DND-41 (cell line): ENCODE data around the gene ZNF594.
"Not testable (repeated sequence)": the region's sequence is repeated elsewhere in the genome, so short reads cannot be mapped to it uniquely, and the experiment has no call there.

Experiments used
- ATAC-seq: fragments of 200-7000 bp; cut with Tn5 transposase; 3 replicates; pipeline ENCODE4 v1.9.1; 2021; ENCODE audit warnings: low read depth; ENCODE audit not compliant: insufficient read depth
- DNase-seq: peaks from one replicate; pipeline ENCODE4 v3.0.0-alpha.2; 2020
- H2AFZ ChIP-seq: 2 replicates; pipeline ENCODE4 v1.6.0; 2012; ENCODE audit warnings: low read depth, low read length
- H3K27ac ChIP-seq: 2 replicates; pipeline ENCODE4 v1.5.1; 2012; ENCODE audit warnings: low read length, inconsistent platforms
- H3K27me3 ChIP-seq: fragments of 200-600 bp; sonication (generic); 2 replicates; pipeline ENCODE4 v1.6.0; 2012; ENCODE audit warnings: low read length, mild to moderate bottlenecking, inconsistent platforms; ENCODE audit not compliant: insufficient read depth, poor library complexity
- H3K36me3 ChIP-seq: 2 replicates; pipeline ENCODE4 v1.5.1; 2012; ENCODE audit warnings: low read length, inconsistent platforms; ENCODE audit not compliant: insufficient read depth
- H3K4me1 ChIP-seq: 2 replicates; pipeline ENCODE4 v1.5.1; 2012; ENCODE audit warnings: mild to moderate bottlenecking, low read length; ENCODE audit not compliant: insufficient read depth
- H3K4me2 ChIP-seq: 2 replicates; pipeline ENCODE4 v1.6.0; 2012; ENCODE audit warnings: mild to moderate bottlenecking, moderate library complexity, low read length, inconsistent platforms; ENCODE audit not compliant: insufficient read depth
- H3K4me3 ChIP-seq, 2 experiments: fragments of 200-600 bp in 1 of 2; shearing (Covaris generic) in 1 of 2; 2 replicates each; pipeline ENCODE4 v1.5.1; 2012 to 2016; ENCODE audit warnings: inconsistent platforms in 2 of 2, low read length in 2 of 2, mild to moderate bottlenecking in 2 of 2, low read depth in 1 of 2, moderate library complexity in 1 of 2
- H3K79me2 ChIP-seq: 2 replicates; pipeline ENCODE4 v1.6.0; 2012; ENCODE audit warnings: low read length, inconsistent platforms; ENCODE audit not compliant: insufficient read depth
- H3K9ac ChIP-seq: 2 replicates; pipeline ENCODE4 v1.6.0; 2012; ENCODE audit warnings: low read depth, mild to moderate bottlenecking, inconsistent platforms, low read length, moderate library complexity
- H3K9me3 ChIP-seq: 2 replicates; pipeline ENCODE4 v1.5.1; 2012; ENCODE audit warnings: low read length, moderate library complexity, mild to moderate bottlenecking, inconsistent platforms; ENCODE audit not compliant: insufficient read depth, severe bottlenecking
- H4K20me1 ChIP-seq: 2 replicates; pipeline ENCODE4 v1.6.0; 2012; ENCODE audit warnings: low read length; ENCODE audit not compliant: insufficient read depth
- EZH2 ChIP-seq: IDR thresholded peaks from 3 replicates; pipeline ENCODE4 v1.6.1; 2012; ENCODE audit warnings: borderline replicate concordance, low read depth, mild to moderate bottlenecking, moderate library complexity, low read length, inconsistent platforms; ENCODE audit not compliant: severe bottlenecking
- TF ChIP-seq, protein P1 (sequence below): IDR thresholded peaks from 2 replicates; pipeline ENCODE4 v1.5.1; 2012; ENCODE audit warnings: borderline replicate concordance, low read length, moderate library complexity, mild to moderate bottlenecking; ENCODE audit not compliant: poor library complexity, severe bottlenecking; ENCODE audit errors: extremely low read depth

ZNF594 gene

DNA sequence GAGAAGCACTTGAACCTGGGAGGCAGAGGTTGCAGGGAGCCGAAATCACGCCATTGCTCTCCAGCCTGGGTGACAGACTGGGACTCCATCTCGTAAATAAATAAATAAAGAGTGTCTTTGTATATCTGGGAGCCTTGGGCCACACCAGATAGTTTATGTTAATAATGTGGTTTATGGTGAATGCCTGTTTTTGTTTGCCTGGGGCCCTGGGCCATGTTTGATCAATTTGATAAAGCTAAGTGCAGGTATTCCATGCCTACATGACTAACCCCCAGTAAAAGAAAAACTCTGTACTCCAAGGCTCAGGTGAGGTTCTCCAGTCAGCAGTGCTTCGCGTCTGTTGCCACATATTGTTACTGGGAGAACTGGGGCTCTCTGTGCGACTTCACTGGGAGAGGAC is 27.9 kb upstream of the ZNF594 start:
- ATAC-seq: no peak
- Histone ChIP-seq H4K20me1 (no peaks in the 10 kb centered on the region), H3K27ac (no peak overlapping the region), H3K36me3 (peaks cover 14% of the 10 kb centered on the region), H3K9me3 (no peaks in the 10 kb centered on the region), H2AFZ (no peak overlapping the region), H3K4me2 (no peak overlapping the region), H3K9ac (no peak overlapping the region), H3K27me3 (no peaks in the 10 kb centered on the region), H3K79me2 (no peaks in the 10 kb centered on the region), H3K4me1 (no peaks in the 10 kb centered on the region), H3K4me3 (no peak overlapping the region)
- TF ChIP-seq, protein P1, sequence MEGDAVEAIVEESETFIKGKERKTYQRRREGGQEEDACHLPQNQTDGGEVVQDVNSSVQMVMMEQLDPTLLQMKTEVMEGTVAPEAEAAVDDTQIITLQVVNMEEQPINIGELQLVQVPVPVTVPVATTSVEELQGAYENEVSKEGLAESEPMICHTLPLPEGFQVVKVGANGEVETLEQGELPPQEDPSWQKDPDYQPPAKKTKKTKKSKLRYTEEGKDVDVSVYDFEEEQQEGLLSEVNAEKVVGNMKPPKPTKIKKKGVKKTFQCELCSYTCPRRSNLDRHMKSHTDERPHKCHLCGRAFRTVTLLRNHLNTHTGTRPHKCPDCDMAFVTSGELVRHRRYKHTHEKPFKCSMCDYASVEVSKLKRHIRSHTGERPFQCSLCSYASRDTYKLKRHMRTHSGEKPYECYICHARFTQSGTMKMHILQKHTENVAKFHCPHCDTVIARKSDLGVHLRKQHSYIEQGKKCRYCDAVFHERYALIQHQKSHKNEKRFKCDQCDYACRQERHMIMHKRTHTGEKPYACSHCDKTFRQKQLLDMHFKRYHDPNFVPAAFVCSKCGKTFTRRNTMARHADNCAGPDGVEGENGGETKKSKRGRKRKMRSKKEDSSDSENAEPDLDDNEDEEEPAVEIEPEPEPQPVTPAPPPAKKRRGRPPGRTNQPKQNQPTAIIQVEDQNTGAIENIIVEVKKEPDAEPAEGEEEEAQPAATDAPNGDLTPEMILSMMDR: no peak
- no peak for TF ChIP-seq EZH2
- no peak for DNase-seq

DNA sequence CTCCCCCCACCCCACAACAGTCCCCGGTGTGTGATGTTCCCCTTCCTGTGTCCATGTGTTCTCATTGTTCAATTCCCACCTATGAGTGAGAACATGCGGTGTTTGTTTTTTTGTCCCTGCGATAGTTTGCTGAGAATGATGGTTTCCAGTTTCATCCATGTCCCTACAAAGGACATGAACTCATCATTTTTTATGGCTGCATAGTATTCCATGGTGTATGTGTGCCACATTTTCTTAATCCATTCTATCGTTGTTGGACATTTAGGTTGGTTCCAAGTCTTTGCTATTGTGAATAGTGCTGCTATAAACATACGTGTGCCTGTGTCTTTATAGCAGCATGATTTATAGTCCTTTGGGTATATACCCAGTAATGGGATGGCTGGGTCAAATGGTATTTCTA is 25.9 kb upstream of the ZNF594 start:
- not testable (repeated sequence) for H4K20me1 ChIP-seq, H3K9ac ChIP-seq, H3K4me3 ChIP-seq, H2AFZ ChIP-seq, H3K4me2 ChIP-seq, H3K27me3 ChIP-seq, H3K9me3 ChIP-seq, H3K79me2 ChIP-seq, DNase-seq, H3K27ac ChIP-seq, H3K36me3 ChIP-seq, ATAC-seq, H3K4me1 ChIP-seq

DNA sequence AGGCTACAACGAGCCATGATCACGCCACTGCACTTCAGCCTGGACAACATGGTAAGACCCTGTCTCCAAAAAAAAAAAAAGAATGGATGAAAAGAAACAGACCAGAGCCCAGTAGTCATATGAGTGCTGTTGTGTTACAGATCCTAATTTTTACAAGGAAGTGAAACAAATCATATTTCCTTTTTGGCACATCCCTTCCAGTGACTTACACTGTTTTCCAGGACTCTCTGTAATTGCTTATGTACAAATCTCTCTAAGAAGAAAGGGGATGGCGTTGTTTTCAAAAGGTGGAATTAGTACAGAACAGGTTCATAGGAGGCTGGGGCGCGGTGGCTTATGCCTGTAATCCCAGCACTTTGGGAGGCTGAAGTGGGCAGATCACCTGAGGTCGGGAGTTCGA is 19.8 kb upstream of the ZNF594 start:
- no peaks in the 10 kb centered on the region for H3K27me3 ChIP-seq
- no peaks in the 10 kb centered on the region for H3K9me3 ChIP-seq
- H3K27ac ChIP-seq: no peak overlapping the region
- no peaks in the 10 kb centered on the region for H3K79me2 ChIP-seq
- H2AFZ ChIP-seq: no peak overlapping the region
- no peak overlapping the region for H3K4me2 ChIP-seq
- DNase-seq (no peak), ATAC-seq (no peak)
- H4K20me1 ChIP-seq: no peaks in the 10 kb centered on the region
- H3K4me3 ChIP-seq: no peak overlapping the region
- H3K9ac ChIP-seq: no peak overlapping the region
- H3K4me1 ChIP-seq: no peaks in the 10 kb centered on the region
- H3K36me3 ChIP-seq: peaks cover 18% of the 10 kb centered on the region
- TF ChIP-seq, protein P1: no peak
- TF ChIP-seq EZH2: no peak

DNA sequence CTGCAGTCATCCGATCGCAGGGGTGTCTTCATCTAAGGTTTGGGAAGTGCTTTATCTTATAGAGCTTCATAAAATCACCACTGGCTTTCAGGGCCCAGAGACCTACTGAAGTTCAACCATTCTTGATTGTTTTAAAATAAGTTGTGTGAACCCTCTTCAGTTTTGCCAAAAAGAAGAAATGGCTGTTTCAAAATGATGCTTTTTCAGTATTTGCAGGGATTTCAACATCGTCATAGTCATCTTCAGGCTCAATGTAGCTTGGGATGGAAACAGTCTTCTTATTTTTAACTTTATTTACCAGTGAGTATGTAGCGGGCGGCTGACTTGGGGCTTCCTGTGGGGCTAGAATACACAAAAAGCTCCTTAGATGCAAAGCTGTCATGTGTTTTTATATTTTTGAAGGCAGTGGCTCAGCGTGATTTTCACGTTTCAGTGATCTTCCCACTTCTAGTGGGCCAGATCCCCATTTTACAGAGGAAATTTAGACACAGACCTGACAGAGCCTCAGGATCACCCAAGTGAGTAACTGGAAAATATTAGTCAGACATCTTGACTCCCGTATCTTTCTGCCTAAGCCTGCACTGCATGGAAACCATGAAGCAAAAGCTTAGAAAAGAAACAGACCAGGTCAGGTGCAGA is 19.1 kb upstream of the ZNF594 start:
- no peak for ATAC-seq
- Histone ChIP-seq H3K9ac (no peak overlapping the region), H3K27ac (no peak overlapping the region), H3K27me3 (no peaks in the 10 kb centered on the region), H2AFZ (no peak overlapping the region), H3K4me1 (no peaks in the 10 kb centered on the region), H3K4me3 (no peak overlapping the region), H3K79me2 (no peaks in the 10 kb centered on the region), H4K20me1 (no peaks in the 10 kb centered on the region), H3K9me3 (no peaks in the 10 kb centered on the region), H3K36me3 (peaks cover 15% of the 10 kb centered on the region), H3K4me2 (no peak overlapping the region)
- DNase-seq: no peak
- TF ChIP-seq EZH2: no peak
- TF ChIP-seq, protein P1: no peak
